Measurements from ENCODE around the gene IGLL5.

The IGLL5 gene

GRCh38 chr22:22936180-22936914, 48.7 kb downstream of the IGLL5 start:
- in situ Hi-C loops (cut with HindIII; ENCODE audit: low sequenced_read_pairs) = loop anchor here (10.0 kb wide), 1 partner anchor 178 kb away; no protein-coding TSS in a partner anchor
- no peak for DNase-seq (ENCODE audit: low read depth)
- TF ChIP-seq CTCF (IDR thresholded peaks at IDR 0.05; ENCODE audit: low read depth, low read length, missing control alignments) = no peak
- H3K4me3 ChIP-seq (ENCODE audit: low read depth, low read length) = no peak overlapping the region

DNA sequence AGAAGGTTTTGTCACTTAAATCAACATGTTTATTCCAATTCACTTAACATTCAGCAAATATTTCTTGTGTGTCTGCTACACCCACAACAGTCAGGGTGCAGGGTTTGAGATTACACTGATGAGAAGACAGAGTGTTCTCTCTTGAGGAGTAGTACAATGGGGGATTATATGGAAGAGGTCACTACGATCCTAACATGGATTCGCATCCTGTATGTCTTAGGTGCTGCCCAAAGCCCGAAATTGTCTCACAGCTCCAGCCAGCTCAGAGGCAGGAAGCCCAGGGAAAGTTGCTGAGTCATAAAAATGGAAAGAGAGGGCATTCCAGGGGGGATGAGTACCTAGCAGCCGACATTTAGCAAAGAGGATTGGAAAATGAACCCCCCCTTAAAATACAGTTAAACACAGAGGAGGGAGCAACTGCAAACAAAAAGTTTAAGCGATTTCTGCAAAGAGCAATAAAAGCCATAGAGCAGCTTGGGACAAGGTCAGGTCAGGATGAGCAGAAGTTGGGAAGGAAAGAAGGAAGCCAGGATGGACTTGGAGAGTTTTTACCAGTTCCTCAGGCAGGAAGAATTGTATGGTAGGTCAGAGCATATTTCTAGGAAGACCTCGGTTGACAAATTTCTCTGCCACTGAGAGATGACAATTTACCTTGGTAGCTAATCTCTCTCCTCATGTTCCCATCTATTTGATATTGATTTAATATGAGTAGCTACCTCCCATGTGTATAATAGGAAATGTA, 49.5 kb downstream of the IGLL5 start:
- in situ Hi-C loops (cut with HindIII; ENCODE audit: low sequenced_read_pairs) = loop anchor here (10.0 kb wide), 1 partner anchor 178 kb away; no protein-coding TSS in a partner anchor
- DNase-seq (ENCODE audit: low read depth) = no peak
- no peak overlapping the region for H3K4me3 ChIP-seq (ENCODE audit: low read depth, low read length)
- no peak for TF ChIP-seq CTCF (IDR thresholded peaks at IDR 0.05; ENCODE audit: low read depth, low read length, missing control alignments)

- H3K4me3 ChIP-seq (ENCODE audit: low read depth, low read length) = no peak overlapping the region
- in situ Hi-C loops (cut with HindIII; ENCODE audit: low sequenced_read_pairs) = loop anchor here (10.0 kb wide), 1 partner anchor 177 kb away; no protein-coding TSS in a partner anchor
- TF ChIP-seq CTCF (IDR thresholded peaks at IDR 0.05; ENCODE audit: low read depth, low read length, missing control alignments) = no peak
- no peak for DNase-seq (ENCODE audit: low read depth)
Observed at GRCh38 chr22:22937894-22938480, 50.4 kb downstream of the IGLL5 start.

DNA sequence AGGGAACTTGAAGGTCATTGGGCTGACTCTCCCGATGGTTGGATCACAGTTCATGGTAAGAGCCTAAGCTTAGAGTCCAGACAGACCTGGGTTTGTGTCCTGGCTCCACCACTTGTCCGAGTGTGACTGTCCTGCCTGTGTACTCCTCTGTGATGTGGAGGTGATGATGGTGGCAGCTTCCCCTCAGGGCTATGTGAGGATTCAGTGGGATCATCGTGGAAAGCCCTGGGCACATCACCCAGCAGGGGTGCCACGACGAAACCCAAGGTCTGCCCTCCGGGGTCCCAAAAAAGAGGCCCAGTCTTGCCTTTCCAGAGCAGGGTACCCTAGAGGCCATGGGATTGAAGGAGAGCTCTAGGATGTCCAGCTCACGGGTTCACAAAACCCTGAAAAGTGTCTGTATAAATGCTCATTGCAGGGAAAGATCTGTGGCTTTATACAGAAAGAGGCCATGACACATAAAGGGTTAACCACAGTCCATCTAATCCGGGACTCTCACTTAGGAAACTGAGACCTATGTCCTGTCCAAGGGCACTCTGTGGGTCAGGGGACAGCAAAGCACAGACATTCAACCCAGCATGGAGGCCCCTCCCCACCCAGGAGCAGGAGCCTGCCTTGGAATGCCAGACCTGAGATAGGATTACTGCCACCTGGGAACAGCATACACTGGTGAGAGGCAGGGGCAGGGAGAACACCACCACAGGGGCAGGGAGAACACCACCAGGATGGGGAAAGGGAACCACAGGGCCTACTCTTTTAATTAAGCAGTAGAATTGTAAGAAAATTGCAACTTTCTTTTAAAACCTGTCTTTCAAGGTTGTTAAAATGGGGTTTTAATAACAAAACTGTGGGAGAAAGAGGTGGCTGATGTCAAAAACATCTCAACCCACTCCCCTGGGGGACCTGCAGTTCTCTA, 51.3 kb downstream of the IGLL5 start:
- in situ Hi-C loops (cut with HindIII; ENCODE audit: low sequenced_read_pairs) = loop anchor here (10.0 kb wide), 1 partner anchor 176 kb away; no protein-coding TSS in a partner anchor
- no peak for TF ChIP-seq CTCF (IDR thresholded peaks at IDR 0.05; ENCODE audit: low read depth, low read length, missing control alignments)
- H3K4me3 ChIP-seq (ENCODE audit: low read depth, low read length) = no peak overlapping the region
- no peak for DNase-seq (ENCODE audit: low read depth)

GRCh38 chr22:22939588-22940368, 52.2 kb downstream of the IGLL5 start:
- DNase-seq (ENCODE audit: low read depth) = no peak
- H3K4me3 ChIP-seq (ENCODE audit: low read depth, low read length) = no peak overlapping the region
- in situ Hi-C loops (cut with HindIII; ENCODE audit: low sequenced_read_pairs) = loop anchor here (10.0 kb wide), 1 partner anchor 175 kb away; no protein-coding TSS in a partner anchor
- TF ChIP-seq CTCF (IDR thresholded peaks at IDR 0.05; ENCODE audit: low read depth, low read length, missing control alignments) = no peak
